ENCODE measurements around the gene SRSF8. TPM values are rescaled to one million over a fixed set of nuclear protein-coding genes. Genes with fewer than 3 reads are reported as not detected.

SRSF8 gene
- total and polyA plus RNA-seq, 9 of the 15 experiments (the other 6 are each of a cell fraction or from before 2014, with no cell fraction given) = 18.0 to 53.4 (median 27.9) TPM

DNA sequence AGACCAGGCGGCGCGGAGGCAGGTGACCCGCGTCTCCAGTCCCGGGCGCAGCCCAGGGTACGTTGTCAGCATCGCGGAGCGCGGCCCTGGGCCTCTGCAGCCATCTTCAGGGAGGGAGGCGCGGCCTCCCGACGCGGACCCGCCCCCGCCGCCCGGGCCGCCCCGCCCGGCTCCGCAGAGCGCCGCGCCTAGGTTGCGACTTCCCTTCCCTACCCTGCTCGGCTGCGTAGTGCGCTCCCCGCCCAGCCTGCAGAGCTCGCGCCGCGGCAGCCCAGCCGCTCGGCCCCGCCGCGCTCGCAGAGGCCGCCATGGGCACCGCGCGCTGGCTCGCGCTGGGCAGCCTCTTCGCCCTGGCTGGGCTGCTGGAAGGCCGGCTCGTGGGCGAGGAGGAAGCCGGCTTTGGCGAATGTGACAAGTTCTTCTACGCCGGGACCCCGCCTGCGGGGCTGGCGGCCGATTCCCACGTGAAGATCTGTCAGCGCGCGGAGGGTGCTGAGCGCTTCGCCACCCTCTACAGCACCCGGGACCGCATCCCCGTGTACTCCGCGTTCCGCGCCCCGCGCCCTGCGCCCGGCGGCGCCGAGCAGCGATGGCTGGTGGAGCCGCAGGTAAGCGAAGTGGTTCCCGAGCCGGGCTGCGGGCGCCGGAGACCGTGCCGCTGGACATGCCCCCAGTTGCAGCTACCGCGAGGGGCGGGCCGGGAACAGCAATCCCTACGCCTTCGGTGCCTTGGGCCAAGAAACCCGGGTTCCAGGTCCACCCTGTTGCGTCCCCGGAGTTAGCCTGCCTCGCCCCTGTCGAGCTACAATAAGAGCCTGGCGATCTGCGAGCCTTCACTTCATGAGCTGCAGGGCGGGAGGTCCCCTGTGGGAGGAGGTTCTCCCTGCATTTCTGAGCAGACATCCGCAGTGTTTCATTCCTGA, 23.2 kb downstream of the SRSF8 start, which contains the start of gene ENDOD1 (continued):
- TF ChIP-seq, protein P1, sequence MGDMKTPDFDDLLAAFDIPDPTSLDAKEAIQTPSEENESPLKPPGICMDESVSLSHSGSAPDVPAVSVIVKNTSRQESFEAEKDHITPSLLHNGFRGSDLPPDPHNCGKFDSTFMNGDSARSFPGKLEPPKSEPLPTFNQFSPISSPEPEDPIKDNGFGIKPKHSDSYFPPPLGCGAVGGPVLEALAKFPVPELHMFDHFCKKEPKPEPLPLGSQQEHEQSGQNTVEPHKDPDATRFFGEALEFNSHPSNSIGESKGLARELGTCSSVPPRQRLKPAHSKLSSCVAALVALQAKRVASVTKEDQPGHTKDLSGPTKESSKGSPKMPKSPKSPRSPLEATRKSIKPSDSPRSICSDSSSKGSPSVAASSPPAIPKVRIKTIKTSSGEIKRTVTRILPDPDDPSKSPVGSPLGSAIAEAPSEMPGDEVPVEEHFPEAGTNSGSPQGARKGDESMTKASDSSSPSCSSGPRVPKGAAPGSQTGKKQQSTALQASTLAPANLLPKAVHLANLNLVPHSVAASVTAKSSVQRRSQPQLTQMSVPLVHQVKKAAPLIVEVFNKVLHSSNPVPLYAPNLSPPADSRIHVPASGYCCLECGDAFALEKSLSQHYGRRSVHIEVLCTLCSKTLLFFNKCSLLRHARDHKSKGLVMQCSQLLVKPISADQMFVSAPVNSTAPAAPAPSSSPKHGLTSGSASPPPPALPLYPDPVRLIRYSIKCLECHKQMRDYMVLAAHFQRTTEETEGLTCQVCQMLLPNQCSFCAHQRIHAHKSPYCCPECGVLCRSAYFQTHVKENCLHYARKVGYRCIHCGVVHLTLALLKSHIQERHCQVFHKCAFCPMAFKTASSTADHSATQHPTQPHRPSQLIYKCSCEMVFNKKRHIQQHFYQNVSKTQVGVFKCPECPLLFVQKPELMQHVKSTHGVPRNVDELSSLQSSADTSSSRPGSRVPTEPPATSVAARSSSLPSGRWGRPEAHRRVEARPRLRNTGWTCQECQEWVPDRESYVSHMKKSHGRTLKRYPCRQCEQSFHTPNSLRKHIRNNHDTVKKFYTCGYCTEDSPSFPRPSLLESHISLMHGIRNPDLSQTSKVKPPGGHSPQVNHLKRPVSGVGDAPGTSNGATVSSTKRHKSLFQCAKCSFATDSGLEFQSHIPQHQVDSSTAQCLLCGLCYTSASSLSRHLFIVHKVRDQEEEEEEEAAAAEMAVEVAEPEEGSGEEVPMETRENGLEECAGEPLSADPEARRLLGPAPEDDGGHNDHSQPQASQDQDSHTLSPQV (IDR thresholded peaks at IDR 0.05) = peak; percentile 64; the same call in 1 of the 2 replicates
- 0 out of 2 replicates have a peak, but pooled peaks have one; percentile 62 for TF ChIP-seq TAF7 (tag; IDR thresholded peaks at IDR 0.05)
- TF ChIP-seq, protein P2, sequence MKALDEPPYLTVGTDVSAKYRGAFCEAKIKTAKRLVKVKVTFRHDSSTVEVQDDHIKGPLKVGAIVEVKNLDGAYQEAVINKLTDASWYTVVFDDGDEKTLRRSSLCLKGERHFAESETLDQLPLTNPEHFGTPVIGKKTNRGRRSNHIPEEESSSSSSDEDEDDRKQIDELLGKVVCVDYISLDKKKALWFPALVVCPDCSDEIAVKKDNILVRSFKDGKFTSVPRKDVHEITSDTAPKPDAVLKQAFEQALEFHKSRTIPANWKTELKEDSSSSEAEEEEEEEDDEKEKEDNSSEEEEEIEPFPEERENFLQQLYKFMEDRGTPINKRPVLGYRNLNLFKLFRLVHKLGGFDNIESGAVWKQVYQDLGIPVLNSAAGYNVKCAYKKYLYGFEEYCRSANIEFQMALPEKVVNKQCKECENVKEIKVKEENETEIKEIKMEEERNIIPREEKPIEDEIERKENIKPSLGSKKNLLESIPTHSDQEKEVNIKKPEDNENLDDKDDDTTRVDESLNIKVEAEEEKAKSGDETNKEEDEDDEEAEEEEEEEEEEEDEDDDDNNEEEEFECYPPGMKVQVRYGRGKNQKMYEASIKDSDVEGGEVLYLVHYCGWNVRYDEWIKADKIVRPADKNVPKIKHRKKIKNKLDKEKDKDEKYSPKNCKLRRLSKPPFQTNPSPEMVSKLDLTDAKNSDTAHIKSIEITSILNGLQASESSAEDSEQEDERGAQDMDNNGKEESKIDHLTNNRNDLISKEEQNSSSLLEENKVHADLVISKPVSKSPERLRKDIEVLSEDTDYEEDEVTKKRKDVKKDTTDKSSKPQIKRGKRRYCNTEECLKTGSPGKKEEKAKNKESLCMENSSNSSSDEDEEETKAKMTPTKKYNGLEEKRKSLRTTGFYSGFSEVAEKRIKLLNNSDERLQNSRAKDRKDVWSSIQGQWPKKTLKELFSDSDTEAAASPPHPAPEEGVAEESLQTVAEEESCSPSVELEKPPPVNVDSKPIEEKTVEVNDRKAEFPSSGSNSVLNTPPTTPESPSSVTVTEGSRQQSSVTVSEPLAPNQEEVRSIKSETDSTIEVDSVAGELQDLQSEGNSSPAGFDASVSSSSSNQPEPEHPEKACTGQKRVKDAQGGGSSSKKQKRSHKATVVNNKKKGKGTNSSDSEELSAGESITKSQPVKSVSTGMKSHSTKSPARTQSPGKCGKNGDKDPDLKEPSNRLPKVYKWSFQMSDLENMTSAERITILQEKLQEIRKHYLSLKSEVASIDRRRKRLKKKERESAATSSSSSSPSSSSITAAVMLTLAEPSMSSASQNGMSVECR (CRISPR knock-in tag; IDR thresholded peaks at IDR 0.05) = peak; percentile 88
- no peak for TF ChIP-seq ATF1 (CRISPR knock-in tag; IDR thresholded peaks at IDR 0.05)
- peak; percentile 52 for TF ChIP-seq ATF1 (tag; IDR thresholded peaks at IDR 0.05)
- TF ChIP-seq ZNF76 (CRISPR knock-in tag; IDR thresholded peaks at IDR 0.05; ENCODE audit: borderline replicate concordance) = 0 out of 2 replicates have a peak, but pooled peaks have one; percentile 41
- TF ChIP-seq, protein P3, sequence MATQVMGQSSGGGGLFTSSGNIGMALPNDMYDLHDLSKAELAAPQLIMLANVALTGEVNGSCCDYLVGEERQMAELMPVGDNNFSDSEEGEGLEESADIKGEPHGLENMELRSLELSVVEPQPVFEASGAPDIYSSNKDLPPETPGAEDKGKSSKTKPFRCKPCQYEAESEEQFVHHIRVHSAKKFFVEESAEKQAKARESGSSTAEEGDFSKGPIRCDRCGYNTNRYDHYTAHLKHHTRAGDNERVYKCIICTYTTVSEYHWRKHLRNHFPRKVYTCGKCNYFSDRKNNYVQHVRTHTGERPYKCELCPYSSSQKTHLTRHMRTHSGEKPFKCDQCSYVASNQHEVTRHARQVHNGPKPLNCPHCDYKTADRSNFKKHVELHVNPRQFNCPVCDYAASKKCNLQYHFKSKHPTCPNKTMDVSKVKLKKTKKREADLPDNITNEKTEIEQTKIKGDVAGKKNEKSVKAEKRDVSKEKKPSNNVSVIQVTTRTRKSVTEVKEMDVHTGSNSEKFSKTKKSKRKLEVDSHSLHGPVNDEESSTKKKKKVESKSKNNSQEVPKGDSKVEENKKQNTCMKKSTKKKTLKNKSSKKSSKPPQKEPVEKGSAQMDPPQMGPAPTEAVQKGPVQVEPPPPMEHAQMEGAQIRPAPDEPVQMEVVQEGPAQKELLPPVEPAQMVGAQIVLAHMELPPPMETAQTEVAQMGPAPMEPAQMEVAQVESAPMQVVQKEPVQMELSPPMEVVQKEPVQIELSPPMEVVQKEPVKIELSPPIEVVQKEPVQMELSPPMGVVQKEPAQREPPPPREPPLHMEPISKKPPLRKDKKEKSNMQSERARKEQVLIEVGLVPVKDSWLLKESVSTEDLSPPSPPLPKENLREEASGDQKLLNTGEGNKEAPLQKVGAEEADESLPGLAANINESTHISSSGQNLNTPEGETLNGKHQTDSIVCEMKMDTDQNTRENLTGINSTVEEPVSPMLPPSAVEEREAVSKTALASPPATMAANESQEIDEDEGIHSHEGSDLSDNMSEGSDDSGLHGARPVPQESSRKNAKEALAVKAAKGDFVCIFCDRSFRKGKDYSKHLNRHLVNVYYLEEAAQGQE (IDR thresholded peaks at IDR 0.05; ENCODE audit: borderline replicate concordance) = peak; percentile 16; the same call in 1 of the 2 replicates
- TF ChIP-seq, protein P3 (CRISPR knock-in tag; IDR thresholded peaks at IDR 0.05; ENCODE audit: low read depth) = peak; percentile 64; the same call in 1 of the 2 replicates
- 0 out of 2 replicates have a peak, but pooled peaks have one; percentile 33 for TF ChIP-seq MTA3 (IDR thresholded peaks at IDR 0.05; ENCODE audit: borderline replicate concordance)
